Activated B cell treated with CpG ODN at 0.5 μM for 24 hours (primary cell): ENCODE measurements around the gene SLC13A3. TPM values are rescaled to one million over a fixed set of nuclear protein-coding genes. Genes with fewer than 3 reads are reported as not detected.

ENCODE experiments used
- ATAC-seq: fragments of 200-7000 bp; cut with Tn5 transposase; one replicate; pipeline ENCODE4 v1.10.0; 2021; ENCODE audit warnings: low read depth, mild to moderate bottlenecking, moderate library complexity
- CTCF ChIA-PET: fragments of 350-600 bp; sonication (Branson Sonifier 250); formaldehyde crosslinking; loops from one replicate; lab custom pipeline; 2021; ENCODE audit warnings: antibody characterized with exemption; lab: Charles Lee
- POLR2A ChIA-PET: fragments of 350-600 bp; sonication (Branson Sonifier 250); formaldehyde crosslinking; loops from one replicate; lab custom pipeline; 2021; ENCODE audit warnings: antibody characterized with exemption; lab: Charles Lee
- DNase-seq: peaks from one replicate; pipeline ENCODE4 v3.0.0; 2022
- H3K27ac Mint-ChIP-seq: one replicate; pipeline ENCODE4 v1.8.0; 2020; ENCODE audit warnings: mixed read lengths
- H3K27me3 Mint-ChIP-seq: one replicate; pipeline ENCODE4 v1.8.0; 2021; ENCODE audit warnings: mixed read lengths
- H3K36me3 Mint-ChIP-seq: one replicate; pipeline ENCODE4 v1.8.0; 2021; ENCODE audit warnings: low read depth, mixed read lengths
- H3K4me1 Mint-ChIP-seq: one replicate; pipeline ENCODE4 v1.8.0; 2021; ENCODE audit warnings: mixed read lengths
- H3K4me3 Mint-ChIP-seq: one replicate; pipeline ENCODE4 v1.8.0; 2020; ENCODE audit warnings: mild to moderate bottlenecking, mixed read lengths
- H3K9me3 Mint-ChIP-seq: one replicate; pipeline ENCODE4 v1.8.0; 2020; ENCODE audit warnings: mixed read lengths
- CTCF ChIP-seq: fragments of 200-600 bp; IDR thresholded peaks from one replicate; pipeline ENCODE4 v1.8.0; 2022; ENCODE audit warnings: antibody characterized with exemption, mild to moderate bottlenecking
- intact Hi-C: fragments of 100-400 bp; cut with micrococcal nuclease; formaldehyde crosslinking; loops from one replicate; pipeline ENCODE4 v1.15.1; 2024
- total RNA-seq: library from RNA; stranded (reverse); gene quantifications from 2 replicates; pipeline ENCODE4 v1.2.3, GENCODE V29; 2022

Gene SLC13A3
- total RNA-seq, 1 donor from 2014 or later = 0.47 TPM

- DNase-seq (no peak), ATAC-seq (peak; percentile 79)
- no peak for TF ChIP-seq CTCF
- ChIA-PET POLR2A (no interaction called here), CTCF (interaction anchor here (0.8 to 6.3 kb wide), 3 partner anchors 41 to 160 kb away, joined by 3 to 50 read pairs (median 7); no protein-coding TSS in a partner anchor)
- Mint-ChIP-seq H3K36me3 (no peaks in the 10 kb centered on the region), H3K9me3 (no peaks in the 10 kb centered on the region), H3K27me3 (peaks cover 17% of the 10 kb centered on the region), H3K4me1 (no peaks in the 10 kb centered on the region), H3K27ac (no peak overlapping the region), H3K4me3 (no peak overlapping the region)
- intact Hi-C loops = loop anchor here (1.0 to 2.0 kb wide), 2 partner anchors 41 to 72 kb away; no protein-coding TSS in a partner anchor
These were observed 130.2 kb downstream of the SLC13A3 start for GRCh38 chr20:46520976-46521579.

- H3K4me3 Mint-ChIP-seq = no peak overlapping the region
- no peaks in the 10 kb centered on the region for H3K36me3 Mint-ChIP-seq
- ChIA-PET CTCF (interaction anchor here (0.8 to 6.3 kb wide), 2 partner anchors 74 to 161 kb away, joined by 3 to 50 read pairs; no protein-coding TSS in a partner anchor), POLR2A (no interaction called here)
- no peaks in the 10 kb centered on the region for H3K4me1 Mint-ChIP-seq
- intact Hi-C loops = loop anchor here (2.0 kb wide), 1 partner anchor 72 kb away; no protein-coding TSS in a partner anchor
- H3K27ac Mint-ChIP-seq = no peak overlapping the region
- no peaks in the 10 kb centered on the region for H3K9me3 Mint-ChIP-seq
- no peak for DNase-seq
- TF ChIP-seq CTCF = no peak
- peaks cover 17% of the 10 kb centered on the region for H3K27me3 Mint-ChIP-seq
- ATAC-seq = no peak
These were observed 130.7 kb downstream of the SLC13A3 start for GRCh38 chr20:46520540-46520939.

GRCh38 chr20:46519471-46520068, 131.7 kb downstream of the SLC13A3 start:
- peaks cover 17% of the 10 kb centered on the region for H3K27me3 Mint-ChIP-seq
- no peak for TF ChIP-seq CTCF
- no peak overlapping the region for H3K4me3 Mint-ChIP-seq
- DNase-seq (no peak), ATAC-seq (no peak)
- intact Hi-C loops = loop anchor here (2.0 kb wide), 1 partner anchor 73 kb away; no protein-coding TSS in a partner anchor
- no peaks in the 10 kb centered on the region for H3K36me3 Mint-ChIP-seq
- no peak overlapping the region for H3K27ac Mint-ChIP-seq
- H3K4me1 Mint-ChIP-seq = no peaks in the 10 kb centered on the region
- no peaks in the 10 kb centered on the region for H3K9me3 Mint-ChIP-seq
- CTCF ChIA-PET = interaction anchor here (6.3 kb wide), 1 partner anchor 162 kb away, joined by 50 read pairs; no protein-coding TSS in a partner anchor
- POLR2A ChIA-PET = no interaction called here

- Mint-ChIP-seq H3K36me3 (no peaks in the 10 kb centered on the region), H3K4me1 (peaks cover 10% of the 10 kb centered on the region), H3K4me3 (peak within 1 kb of the TSS; percentile 77), H3K9me3 (no peaks in the 10 kb centered on the region), H3K27ac (no peak within 1 kb of the TSS), H3K27me3 (peaks cover 41% of the 10 kb centered on the region)
- ATAC-seq = peak; percentile 52
- POLR2A ChIA-PET = interaction anchor here (1.3 kb wide), 1 partner anchor 169 kb away, joined by 3 read pairs; no protein-coding TSS in a partner anchor
- no peak for TF ChIP-seq CTCF
- CTCF ChIA-PET = interaction anchor here (1.9 kb wide), 1 partner anchor 9 kb away, joined by 5 read pairs; no protein-coding TSS in a partner anchor
- intact Hi-C loops = no loop called here
- DNase-seq = no peak
These were observed 138.1 kb downstream of the SLC13A3 start, which contains the start of gene ZNF334 for GRCh38 chr20:46512943-46513844. ZNF334 (minus strand) TSS chr20:46513559; CDS start chr20:46512102, 1,457 bp downstream.
